Type B pancreatic cell (in vitro differentiated cells): ENCODE data around the gene WASHC4. TPM values are rescaled to one million over a fixed set of nuclear protein-coding genes. Genes with fewer than 3 reads are reported as not detected.
A peak's percentile ranks its signal among the peaks of the same experiment; 100 is the strongest.

Experiments used
- DNase-seq: peaks from one replicate; pipeline ENCODE4 v3.0.0; 2021; ENCODE audit warnings: mixed read lengths; ENCODE audit not compliant: unreplicated experiment; ENCODE audit errors: extremely low spot score
- H3K27ac Mint-ChIP-seq: 2 replicates; pipeline ENCODE4 v1.8.0; 2021; ENCODE audit warnings: mild to moderate bottlenecking, mixed read lengths
- H3K27me3 Mint-ChIP-seq: 2 replicates; pipeline ENCODE4 v1.8.0; 2021; ENCODE audit warnings: mixed read lengths
- H3K36me3 Mint-ChIP-seq: 2 replicates; pipeline ENCODE4 v1.8.0; 2021; ENCODE audit warnings: mixed read lengths
- H3K4me1 Mint-ChIP-seq: one replicate; pipeline ENCODE4 v1.8.0; 2021; ENCODE audit warnings: mixed read lengths; ENCODE audit not compliant: unreplicated experiment
- H3K4me3 Mint-ChIP-seq: 2 replicates; pipeline ENCODE4 v1.8.0; 2021; ENCODE audit warnings: mild to moderate bottlenecking, mixed read lengths
- H3K9me3 Mint-ChIP-seq: 2 replicates; pipeline ENCODE4 v1.8.0; 2021; ENCODE audit warnings: mixed read lengths
- CTCF ChIP-seq: fragments of 200-600 bp; sonication (generic); conservative IDR thresholded peaks from 2 replicates; pipeline ENCODE4 v1.5.0; 2021; ENCODE audit warnings: antibody characterized with exemption, mild to moderate bottlenecking
- total RNA-seq: library from RNA; stranded (reverse); gene quantifications from 2 replicates; pipeline ENCODE4 v1.2.1, GENCODE V29; 2021; ENCODE audit warnings: low replicate concordance

The WASHC4 gene
- total RNA-seq, 1 donor from 2014 or later, result 35.6 TPM

DNA sequence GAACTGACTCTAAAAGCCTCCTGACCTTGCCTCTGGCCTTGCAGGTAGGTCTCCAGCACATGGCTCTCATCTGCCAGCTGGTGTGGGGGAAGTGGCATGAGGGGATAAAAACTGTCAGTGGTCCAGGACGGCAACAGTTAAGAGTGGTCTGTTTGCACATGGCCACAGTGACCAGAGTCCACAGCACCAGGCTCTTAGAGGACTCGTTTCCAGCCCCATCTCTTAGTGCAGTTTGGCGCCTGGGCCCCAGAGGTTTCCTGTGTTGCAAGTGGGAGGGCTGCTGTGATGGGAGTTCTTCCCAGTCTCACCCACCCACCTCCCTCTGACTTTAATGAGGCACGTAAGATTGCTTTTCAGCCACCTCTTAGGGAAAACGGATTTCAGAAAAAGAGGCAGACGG, 91.4 kb downstream of the WASHC4 start:
- Mint-ChIP-seq H3K4me1 (no peaks in the 10 kb centered on the region), H3K36me3 (peaks cover 5% of the 10 kb centered on the region), H3K9me3 (no peaks in the 10 kb centered on the region), H3K27ac (peak overlapping the region; percentile 65), H3K27me3 (no peaks in the 10 kb centered on the region), H3K4me3 (no peak overlapping the region)
- DNase-seq, result no peak
- no peak for TF ChIP-seq CTCF

DNA sequence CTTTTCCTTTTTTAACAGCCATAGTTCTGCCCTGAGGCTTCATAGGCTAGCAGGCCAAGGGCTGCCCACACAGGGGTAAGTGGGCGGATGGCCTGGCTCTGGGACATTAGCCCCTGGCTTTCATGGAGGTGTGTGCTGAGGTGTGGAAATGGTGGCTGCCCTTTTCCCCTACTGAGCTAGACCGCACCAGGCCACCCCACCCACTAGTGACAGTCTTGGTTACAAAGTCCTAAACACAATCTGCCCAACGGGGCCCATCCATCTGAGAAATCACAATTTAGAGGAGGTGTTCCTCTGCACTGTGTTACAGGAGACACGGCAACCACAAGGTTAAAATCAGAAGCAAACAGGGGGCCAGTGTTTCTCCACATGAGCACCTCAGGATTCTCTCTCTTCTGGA, 92.9 kb downstream of the WASHC4 start:
- Mint-ChIP-seq H3K4me1 (no peaks in the 10 kb centered on the region), H3K9me3 (no peaks in the 10 kb centered on the region), H3K27me3 (no peaks in the 10 kb centered on the region), H3K4me3 (no peak overlapping the region), H3K36me3 (peaks cover 5% of the 10 kb centered on the region), H3K27ac (no peak overlapping the region)
- DNase-seq, result no peak
- TF ChIP-seq CTCF, result no peak

DNA sequence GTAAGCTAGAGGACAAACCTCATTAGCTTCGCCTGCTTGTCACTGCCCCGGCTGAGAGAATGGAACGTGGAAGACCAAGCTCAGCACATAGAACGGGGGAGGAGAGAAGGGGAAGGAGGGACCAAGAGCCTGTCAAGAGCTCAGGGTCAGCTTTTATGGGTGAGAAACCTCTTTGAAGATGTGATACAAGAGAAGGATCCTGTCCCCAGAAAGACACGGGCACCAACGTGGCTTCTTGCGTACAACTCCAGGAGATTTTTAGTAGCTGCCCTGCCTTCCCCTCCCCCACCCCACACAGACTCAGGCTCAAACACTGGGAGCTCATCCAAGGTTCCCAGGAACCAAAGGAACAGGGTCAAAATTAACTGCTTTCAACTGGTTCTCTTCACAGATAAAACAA, 93.8 kb downstream of the WASHC4 start:
- TF ChIP-seq CTCF, result no peak
- no peak overlapping the region for H3K27ac Mint-ChIP-seq
- no peaks in the 10 kb centered on the region for H3K4me1 Mint-ChIP-seq
- DNase-seq, result no peak
- no peak overlapping the region for H3K4me3 Mint-ChIP-seq
- H3K9me3 Mint-ChIP-seq, result no peaks in the 10 kb centered on the region
- no peaks in the 10 kb centered on the region for H3K27me3 Mint-ChIP-seq
- peaks cover 12% of the 10 kb centered on the region for H3K36me3 Mint-ChIP-seq

DNA sequence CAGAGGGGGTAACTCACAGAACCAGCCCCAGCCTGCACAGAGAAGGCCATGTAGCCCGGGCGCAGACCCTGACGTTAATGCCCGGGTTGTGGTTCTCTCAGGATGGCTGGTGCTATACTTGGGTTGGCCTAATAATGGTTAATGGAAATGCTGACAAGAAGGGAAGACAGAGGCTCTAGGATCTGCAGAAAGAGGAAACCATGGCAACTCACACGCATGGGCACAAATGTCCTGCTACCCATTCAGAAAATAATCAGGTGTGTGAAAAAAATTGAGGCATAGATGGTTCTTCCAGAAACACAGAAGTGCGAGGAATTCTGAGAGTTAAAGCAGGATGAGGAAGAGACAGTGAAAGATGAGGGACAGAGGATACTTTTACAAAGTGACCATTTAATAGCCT, 94.7 kb downstream of the WASHC4 start:
- H3K4me3 Mint-ChIP-seq, result no peak overlapping the region
- no peaks in the 10 kb centered on the region for H3K4me1 Mint-ChIP-seq
- H3K27ac Mint-ChIP-seq, result peak overlapping the region; percentile 50
- no peaks in the 10 kb centered on the region for H3K27me3 Mint-ChIP-seq
- H3K9me3 Mint-ChIP-seq, result no peaks in the 10 kb centered on the region
- DNase-seq, result no peak
- TF ChIP-seq CTCF, result no peak
- peaks cover 18% of the 10 kb centered on the region for H3K36me3 Mint-ChIP-seq

DNA sequence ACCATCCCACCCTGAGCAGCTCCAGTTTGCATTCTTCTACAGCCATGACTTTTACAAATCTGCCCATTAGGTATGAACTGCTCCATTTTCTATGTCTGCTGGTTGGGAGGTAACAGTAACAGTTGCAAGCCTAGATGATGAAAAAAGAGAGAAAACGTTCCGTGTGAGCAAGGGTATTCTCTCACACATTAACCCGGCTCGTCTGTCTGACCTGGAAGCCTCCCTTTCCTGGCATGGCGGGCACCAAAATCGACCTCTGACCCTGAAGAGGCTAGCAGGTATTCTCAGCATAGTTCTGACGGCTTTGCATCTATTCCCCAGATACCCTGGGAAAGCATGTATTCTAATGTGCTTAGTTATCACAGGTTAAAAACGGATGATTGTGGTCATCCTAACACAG, 96.6 kb downstream of the WASHC4 start:
- H3K9me3 Mint-ChIP-seq, result no peaks in the 10 kb centered on the region
- TF ChIP-seq CTCF, result no peak
- no peak overlapping the region for H3K4me3 Mint-ChIP-seq
- no peak for DNase-seq
- no peaks in the 10 kb centered on the region for H3K4me1 Mint-ChIP-seq
- no peak overlapping the region for H3K27ac Mint-ChIP-seq
- peaks cover 28% of the 10 kb centered on the region for H3K36me3 Mint-ChIP-seq
- no peaks in the 10 kb centered on the region for H3K27me3 Mint-ChIP-seq

DNA sequence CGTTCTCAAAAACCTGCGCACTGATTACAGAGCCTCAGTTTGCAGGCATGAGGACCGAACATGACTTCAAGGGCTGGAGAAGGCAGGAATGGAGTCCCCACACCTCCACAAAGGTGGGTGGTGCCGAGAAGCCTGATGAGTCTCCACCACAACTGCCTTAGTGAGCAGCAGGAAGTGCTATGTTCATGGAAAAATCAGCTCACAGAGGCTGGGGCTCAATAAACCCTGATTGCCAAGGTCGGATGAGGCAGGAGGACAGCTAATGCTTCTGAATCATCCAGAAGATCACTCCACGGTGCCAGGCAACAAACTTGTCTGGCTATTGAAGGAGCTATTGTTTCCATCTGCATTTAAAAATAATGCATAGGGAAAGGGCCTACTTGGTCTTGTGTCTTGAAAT, 97.4 kb downstream of the WASHC4 start:
- Mint-ChIP-seq H3K4me1 (no peaks in the 10 kb centered on the region), H3K9me3 (no peaks in the 10 kb centered on the region), H3K36me3 (peaks cover 29% of the 10 kb centered on the region), H3K27ac (no peak overlapping the region), H3K4me3 (no peak overlapping the region), H3K27me3 (no peaks in the 10 kb centered on the region)
- TF ChIP-seq CTCF, result no peak
- no peak for DNase-seq
